Retina (tissue), 1 donor: ENCODE results near the gene TMEM213.
"Not testable (repeated sequence)": the region's sequence is repeated elsewhere in the genome, so short reads cannot be mapped to it uniquely, and the experiment has no call there.

Experiments used
- DNase-seq: peaks from one replicate; pipeline ENCODE4 v3.0.0-alpha.2; 2016

TMEM213 gene

DNA sequence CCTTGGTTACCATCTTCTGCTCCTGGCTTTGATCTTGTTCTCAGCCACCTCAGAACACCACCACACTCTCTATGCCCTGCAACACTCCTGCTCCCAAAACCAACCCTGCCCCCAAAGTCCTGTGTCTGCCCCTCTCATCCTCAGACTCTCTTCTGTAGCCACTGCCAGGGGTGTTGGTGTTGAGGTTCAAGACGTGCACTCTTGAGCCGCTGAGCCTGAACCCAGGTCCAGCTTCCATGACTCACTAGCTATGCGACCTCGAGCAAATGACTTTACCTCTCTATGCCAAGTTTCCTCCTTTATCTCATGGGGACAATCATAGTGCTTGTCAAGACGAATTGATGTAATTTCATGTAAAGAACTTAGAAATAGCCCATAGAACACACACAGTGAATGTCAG, 1.0 kb downstream of the TMEM213 start:
- DNase-seq: no peak

DNA sequence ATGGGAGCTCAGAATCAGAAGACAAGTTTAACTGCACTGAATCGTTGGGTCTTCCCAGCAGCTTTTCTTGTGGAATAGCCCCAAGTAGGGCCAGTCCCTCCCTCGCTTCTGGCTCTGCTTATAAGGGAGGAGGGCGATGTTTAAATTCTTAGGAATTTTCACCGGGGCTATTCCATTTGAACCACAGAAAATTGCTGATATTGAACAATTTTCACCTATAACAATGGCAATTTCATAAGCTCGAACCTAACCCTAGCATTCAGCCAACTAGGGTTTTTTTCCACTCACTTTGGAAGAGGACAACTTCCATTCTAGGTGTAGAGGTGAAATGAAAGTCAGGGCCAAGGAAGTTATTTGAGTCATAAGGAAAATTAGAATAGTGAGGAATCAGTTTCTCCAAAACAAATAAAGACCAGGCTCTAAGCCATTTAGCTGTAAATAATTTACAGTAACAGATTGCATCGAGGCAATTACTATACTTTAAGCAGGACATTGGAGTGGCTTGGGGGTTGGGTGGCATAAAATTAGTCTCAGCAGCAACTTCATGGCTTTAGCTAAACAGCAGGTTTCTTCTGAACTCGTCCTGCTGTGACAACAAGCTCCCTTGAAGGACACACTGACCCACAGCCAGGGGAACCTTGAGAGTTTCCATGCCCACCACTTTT, 1.7 kb downstream of the TMEM213 start:
- no peak for DNase-seq

DNA sequence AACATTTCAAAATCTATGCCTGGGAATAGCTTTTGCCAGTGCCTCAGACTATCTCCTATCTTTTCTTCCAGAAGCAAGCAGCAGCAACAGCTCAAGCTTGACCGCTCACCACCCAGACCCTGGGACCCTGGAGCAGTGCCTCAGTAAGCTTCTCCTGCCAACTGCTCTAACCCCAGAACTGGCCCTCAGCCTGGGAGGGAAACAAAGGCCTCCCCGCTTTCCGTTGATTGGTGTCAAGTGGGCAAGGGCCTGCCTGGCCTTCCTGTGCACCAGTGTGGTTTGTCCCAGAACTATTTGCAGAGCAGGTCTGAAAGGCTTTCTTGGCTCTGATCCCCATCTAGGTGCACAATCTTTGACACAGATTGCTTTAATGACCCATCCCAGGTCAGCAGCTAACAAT, 3.5 kb downstream of the TMEM213 start:
- DNase-seq: no peak

DNA sequence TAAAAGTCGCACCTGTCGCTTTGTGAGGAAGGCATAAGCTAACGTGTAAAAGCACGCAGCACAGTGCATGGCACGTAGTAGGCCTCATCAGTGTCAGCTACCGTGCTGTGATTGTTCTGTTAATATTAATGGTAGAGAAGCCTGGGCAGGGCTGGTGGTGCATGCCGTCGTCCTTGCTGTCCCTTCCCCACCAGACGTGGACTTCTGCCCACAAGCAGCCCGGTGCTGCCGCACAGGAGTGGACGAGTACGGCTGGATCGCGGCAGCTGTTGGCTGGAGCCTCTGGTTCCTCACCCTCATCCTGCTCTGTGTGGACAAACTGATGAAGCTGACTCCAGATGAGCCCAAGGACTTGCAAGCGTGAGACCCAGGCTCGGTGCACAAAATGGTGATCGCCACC, 4.9 kb downstream of the TMEM213 start:
- DNase-seq: no peak

DNA sequence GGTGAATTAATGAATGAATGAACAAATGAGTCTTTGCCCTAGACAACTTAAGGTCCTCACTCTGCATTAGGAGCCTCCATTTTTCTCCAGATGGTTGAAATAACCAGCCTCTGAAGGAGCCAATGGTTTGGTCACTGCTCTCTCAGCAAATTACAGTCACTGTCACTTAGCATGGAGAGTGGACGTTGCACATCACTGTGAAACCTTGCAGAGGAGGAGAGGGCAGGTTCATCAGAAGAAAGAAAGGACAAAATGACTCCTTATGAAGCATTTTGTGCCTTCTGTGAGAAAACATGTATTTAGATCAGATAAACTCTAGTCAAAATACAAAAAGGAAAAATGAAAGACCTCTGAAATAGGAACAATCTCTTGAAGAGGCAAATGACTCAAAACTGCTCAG, 6.8 kb downstream of the TMEM213 start:
- no peak for DNase-seq

DNA sequence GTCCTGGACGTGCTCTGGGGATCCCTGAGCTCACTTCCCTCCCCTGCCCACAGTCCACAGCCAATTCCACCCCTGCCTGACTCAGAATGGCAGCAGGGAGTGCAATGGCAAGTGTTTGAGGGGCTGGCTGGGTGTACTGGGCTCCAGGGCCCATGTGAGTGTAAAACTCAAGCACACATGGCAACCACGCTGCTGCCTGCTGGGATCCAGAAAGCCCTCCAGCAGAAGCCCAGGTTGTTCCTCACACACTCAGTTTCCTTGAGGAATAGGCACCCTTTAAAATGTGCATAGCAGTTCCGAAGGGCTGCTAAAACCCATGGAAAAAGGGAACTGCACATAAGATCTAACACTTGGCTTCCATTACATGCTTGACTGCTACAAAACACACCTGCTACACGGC, 11.6 kb downstream of the TMEM213 start:
- DNase-seq: no peak

DNA sequence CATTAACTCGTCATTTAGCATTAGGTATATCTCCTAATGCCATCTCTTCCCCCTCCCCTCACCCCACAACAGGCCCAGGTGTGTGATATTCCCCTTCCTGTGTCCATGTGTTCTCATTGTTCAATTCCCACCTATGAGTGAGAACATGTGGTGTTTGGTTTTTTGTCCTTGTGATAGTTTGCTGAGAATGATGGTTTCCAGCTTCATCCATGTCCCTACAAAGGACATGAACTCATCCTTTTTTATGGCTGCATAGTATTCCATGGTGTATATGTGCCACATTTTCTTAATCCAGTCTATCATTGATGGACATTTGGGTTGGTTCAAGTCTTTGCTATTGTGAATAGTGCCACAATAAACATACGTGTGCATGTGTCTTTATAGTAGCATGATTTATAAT, 13.5 kb downstream of the TMEM213 start:
- DNase-seq: not testable (repeated sequence)

DNA sequence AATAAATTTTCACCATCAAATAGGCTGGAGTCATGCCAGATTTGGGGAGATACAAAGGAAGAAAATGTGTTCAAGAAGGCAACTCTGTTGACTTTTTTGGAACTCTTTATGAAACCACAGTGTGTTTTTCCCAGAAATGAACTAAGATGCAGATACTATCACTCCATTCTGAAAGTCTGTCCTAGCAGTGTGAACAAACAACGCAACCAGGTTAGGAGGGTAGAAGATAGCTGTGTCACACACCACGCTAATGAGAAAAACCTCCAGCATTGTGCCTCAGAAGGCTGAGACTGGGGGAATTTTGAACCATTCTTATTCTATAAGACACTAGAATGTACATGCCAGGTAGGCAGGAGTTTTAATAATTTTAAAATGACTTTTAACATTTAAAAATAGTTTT, 16.2 kb downstream of the TMEM213 start:
- DNase-seq: no peak

DNA sequence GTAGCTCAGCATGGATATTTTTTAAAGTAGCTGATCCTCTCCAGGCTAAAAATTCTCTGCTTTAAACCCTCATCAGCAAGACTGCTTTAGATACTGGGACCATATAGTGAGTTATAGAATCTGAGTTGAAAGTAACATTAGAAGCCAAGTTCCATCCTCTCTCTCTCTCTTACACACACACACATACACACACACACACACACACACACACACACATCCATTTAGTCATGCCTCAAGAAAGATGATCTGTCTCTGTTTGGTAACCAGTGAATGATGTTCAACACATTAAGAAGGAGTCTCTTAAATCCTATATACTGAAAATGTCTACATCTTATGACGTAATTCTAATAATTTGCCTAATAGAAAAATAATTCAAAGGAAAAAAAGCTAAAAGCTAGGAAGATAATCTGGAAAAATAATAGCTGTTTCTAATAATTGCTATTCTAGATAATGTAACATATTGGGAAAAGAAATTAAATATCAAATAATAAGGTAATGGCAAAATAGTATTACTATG, 17.1 kb downstream of the TMEM213 start:
- no peak for DNase-seq

DNA sequence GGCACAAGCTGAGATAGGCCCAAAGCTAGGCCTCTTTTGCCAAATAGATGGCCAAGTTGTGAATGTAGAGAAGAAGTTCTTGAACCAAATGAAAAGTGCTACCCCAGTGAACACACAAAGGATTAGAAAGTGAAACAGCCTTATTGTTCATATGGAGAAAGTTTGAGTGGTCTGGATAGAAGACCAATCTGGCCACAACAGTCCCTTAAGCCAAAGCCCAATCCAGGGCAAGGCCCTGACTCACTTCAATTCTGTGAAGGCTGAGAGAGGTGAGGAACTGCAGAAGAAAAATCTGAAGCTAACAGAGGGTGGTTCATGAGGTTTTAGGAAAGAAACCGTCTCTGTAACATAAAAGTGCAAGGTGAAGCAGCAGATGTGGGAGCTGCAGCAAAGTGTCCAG, 18.9 kb downstream of the TMEM213 start:
- no peak for DNase-seq

DNA sequence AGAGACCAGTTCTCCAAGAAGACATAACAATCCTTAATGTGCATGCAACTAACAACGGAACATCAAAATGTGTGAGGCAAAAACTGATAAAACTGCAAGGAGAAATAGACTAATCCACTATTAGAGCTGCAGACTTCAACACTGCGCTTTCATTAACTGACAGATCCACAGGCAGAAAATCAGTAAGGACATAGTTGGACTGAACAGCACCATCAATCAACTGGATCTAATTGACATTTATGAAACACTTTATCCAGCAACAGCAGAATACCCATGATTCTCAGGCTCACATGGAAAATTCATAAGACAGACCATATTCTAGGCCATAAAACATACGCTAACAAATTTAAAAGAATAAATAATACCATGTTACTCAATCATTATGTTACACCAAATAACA, 21.8 kb downstream of the TMEM213 start:
- DNase-seq: no peak

DNA sequence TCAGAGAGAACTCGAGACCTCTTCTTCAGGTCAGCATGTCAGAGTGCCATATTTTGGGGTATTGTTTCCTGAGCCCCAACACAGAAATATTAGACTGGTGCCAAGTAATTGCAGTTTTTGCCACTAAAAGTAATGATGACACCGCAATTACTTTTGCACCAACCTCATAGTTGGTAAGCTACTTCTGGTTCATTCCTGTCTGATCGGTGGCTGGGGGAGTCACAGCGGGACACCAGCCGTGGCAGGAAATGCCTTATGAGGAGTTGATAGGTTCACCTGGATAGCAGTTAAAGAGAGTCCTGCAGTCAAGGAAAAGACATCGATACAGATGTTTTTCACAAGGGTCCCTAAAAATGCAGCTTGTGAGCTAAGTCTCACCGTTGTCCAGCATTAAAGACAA, 24.1 kb downstream of the TMEM213 start:
- no peak for DNase-seq

DNA sequence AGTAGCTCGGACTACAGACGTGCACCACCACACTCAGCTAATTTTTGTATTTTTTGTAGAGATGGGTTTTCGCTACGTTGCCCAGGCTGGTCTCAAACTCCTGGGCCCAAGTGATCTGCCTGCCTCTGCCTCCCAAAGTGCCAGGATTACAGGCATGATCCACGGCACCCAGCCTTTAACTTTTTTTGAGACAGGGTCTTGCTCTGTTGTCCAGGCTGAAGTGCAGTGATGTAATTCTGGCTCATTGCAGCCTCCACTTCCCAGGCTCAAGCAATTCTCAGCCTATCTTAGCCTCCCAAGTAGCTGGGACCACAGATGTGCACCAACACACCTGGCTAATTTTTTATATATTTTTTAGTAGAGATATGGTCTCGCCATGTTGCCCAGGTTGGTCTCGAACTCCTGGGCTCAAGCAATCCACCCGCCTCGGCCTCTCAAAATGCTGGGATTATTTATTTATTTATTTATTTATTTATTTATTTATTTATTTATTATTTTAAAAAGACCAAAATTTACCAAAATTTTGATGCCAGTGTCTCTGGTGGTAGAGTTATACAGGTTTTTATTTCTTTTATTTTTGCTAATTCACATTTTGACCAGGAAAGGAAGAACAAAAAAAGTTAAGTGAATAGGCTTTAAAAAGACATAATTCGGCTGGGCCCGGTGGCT, 25.2 kb downstream of the TMEM213 start:
- no peak for DNase-seq

DNA sequence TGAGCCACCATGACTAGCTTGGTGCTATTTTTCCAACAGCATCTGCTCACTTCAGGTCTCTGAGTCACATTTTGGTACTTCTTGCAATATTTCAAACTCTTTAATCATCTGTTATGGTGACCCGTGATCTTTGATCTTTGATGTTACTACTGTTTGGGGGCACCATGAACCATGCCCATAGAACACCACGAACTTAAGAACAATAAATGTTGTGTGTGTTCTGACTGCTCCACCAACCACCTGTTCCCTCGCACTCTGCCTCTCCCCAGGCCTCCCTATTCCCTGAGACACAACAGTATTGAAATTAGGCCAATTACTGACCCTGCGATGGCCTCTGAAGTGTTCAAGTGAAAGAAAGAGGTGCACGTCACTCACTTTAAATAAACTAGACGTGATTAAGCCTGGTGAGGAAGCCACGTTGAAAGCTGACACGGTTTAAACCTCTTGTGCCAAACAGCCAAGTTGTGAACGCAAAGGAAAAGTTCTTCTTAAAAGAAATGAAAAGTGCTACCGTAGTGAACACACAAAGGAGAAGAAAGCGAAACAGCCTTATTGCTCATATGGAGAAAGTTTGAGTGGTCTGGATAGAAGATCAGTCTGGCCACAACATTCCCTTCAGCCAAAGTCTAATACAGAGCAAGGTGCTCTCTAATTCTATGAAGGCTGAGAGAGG, 27.4 kb downstream of the TMEM213 start:
- peak; percentile 11 for DNase-seq

DNA sequence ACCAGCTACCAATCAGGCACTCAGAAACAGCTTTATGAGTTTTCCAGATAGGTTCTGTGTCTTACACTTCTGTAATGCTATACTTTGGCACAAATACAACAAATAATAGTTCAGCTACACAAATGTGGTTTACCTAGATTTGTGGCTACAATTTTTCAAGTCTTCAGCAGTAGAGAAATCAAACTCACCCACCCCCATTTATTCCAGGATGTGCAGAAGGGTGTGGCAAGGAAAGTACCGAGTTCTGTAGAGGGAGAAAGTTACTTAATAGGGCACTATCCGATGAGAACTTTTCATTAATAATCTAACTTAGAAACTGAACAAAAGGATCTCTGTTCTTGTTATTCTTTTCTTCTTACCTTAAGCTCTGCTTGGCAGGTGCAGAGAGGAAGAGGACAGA, 30.5 kb downstream of the TMEM213 start:
- DNase-seq: no peak

DNA sequence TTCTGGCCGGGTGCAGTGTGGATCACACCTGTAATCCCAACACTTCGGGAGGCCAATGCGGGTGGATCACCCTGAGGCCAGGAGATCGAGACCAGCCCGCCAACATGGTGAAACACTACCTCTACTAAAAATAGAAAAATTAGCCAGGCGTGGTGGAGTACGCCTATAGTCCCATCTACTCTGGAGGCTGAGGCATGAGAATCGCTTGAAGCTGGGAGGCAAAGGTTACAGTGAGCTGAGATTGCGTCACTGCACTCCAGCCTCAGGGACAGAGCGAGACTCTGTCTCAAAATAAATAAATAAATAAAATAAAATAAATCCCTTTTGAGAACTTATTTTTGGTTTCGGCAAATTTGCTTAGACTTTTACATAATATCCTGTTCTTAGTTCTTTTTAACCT, 31.5 kb downstream of the TMEM213 start:
- no peak for DNase-seq

DNA sequence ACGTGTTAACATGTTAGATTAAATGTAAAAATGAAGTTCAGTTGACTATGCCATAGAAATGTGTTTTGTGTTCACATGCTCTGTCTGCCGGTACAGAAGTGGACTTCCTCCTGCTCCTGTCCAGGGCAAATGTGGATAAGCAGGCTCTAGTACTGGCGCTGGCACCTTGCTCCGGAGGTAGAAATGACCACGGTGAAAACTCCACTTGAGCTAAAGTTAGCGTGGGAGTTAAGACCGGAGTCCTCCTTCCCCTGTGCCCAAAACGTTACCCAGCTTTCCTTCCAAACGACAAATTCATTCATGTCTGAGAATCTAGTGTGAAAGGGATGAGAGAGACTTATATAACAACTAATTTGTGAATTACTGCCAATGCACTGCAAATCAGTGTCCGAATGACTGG, 35.2 kb downstream of the TMEM213 start:
- DNase-seq: no peak

DNA sequence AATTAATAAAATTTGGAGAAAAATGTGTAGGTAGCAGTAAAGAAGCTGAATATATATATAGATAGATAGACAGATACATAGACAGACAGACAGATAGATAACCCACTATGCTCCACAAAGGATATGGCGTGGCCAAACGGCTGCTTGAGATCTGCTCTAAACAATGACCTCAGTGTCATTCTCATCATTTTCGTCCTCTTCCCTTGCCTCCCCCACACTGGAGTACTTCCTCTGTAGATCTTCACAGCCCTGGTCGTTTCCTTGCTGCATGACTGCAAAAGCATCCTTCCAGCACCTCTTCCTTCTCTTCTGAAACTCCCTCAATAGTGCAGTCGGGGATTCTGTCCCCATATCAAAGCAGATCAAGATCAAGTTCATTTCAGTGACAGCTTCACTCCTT, 35.8 kb downstream of the TMEM213 start:
- DNase-seq: no peak

DNA sequence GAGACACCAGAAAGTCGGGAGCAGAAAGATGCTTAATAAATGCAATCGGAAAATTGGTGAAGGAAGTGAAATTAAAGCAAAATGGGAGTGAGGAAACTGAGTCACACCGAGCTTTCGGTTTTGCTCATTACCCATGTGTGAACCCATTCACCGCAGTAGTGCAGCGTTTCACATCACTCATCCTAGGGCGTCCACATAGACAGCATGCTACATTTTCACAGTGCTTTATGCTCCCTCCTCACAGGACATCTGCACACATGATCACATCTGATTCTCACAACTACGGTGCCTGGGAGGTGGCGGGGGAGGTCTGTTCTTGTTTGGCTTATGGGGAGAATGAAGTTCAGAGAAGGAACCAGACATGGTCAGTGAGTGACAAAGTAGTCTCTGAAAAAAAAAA, 36.8 kb downstream of the TMEM213 start:
- no peak for DNase-seq

DNA sequence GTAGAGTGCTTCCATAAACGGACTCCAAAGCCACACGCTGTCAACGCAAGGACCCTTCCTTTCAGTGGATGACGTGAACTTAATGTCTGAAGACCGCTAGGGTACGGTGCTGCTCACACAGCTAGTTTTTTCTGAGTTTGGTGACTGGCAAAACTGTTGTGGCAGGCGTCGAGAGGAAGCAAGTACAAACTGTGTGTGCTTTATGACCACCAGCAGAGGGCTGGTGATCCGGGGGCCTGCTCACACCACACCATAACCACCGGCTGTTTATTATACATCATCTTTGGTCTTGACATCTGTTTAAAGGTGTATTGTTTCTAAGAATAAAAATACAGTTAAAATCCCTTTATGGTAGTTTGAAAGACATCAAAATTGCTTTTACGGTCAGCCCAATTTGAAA, 37.3 kb downstream of the TMEM213 start:
- no peak for DNase-seq

DNA sequence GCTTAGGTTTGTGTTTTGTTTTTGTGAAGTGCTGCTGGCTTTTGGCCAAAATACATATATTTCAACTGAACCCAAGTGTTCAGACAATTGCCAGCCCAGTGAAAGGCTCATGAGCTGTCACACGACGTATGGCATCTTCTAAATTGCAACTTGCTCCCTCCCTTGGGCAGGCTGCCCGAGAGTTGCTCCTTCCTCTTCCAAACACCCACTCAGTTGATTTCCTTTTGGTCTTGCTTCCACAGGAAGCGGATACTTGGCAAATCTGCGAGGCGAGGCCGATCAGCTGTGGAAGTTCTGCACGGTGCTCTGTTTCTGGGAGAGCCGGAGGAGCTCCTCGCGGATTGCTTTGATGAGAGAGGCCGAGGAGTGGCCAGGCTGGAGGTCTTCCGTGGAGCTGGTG, 39.8 kb downstream of the TMEM213 start:
- DNase-seq: no peak

DNA sequence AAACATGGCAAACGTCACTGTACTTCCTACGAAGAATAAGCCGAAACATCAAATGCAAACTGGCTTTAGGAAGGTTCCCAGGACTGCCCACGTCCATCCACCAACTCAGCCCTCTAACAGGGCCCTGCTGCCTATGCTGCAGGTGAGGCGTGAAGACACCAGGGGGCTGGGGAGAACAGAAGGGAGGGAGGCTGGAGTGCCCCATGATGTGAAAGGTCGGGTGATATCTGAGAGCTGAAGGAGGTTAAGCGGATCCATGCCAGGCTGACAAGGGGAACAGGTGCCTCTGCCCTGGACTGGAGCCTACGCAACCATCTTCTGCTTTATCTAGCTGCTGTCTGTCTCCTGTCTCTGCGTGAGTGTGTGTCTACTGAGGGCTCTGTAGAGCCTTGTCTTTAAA, 40.4 kb downstream of the TMEM213 start:
- no peak for DNase-seq

DNA sequence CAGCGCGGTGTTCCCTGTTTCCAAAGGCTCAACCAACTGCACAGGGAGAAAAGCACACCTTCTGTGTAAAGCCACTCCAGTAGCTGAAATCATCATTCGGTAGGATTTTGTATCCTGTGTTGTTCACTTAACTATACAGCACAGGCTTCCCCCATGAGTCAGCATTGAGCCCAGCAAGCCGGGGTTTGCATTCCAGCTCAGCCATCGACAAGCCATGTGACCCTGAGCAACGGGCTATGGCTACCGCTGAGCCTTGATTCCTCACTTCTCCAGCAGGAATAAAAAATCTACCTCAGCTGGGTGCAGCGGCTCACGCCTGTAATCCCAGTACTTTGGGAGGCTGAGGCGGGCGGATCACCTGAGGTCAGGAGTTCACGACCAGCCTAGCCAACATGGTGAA, 44.3 kb downstream of the TMEM213 start:
- no peak for DNase-seq
